HG02981 (cell line): ENCODE results near the gene PHACTR1.

ENCODE experiments used
- ATAC-seq: cut with Tn5 transposase; IDR thresholded peaks from one replicate; pipeline ENCODE4 v1.9.1; 2021; ENCODE audit warnings: mild to moderate bottlenecking, moderate library complexity; ENCODE audit not compliant: unreplicated experiment

The PHACTR1 gene

GRCh38 chr6:12844284-12845223 lies 128.0 kb downstream of the PHACTR1 start:
- ATAC-seq: no peak

GRCh38 chr6:12845224-12846004 lies 128.8 kb downstream of the PHACTR1 start:
- no peak for ATAC-seq

GRCh38 chr6:12848964-12849808 lies 132.6 kb downstream of the PHACTR1 start:
- ATAC-seq: no peak

GRCh38 chr6:12849809-12850198 lies 133.2 kb downstream of the PHACTR1 start:
- ATAC-seq: no peak

GRCh38 chr6:12851123-12851695 lies 134.6 kb downstream of the PHACTR1 start:
- ATAC-seq: no peak

- no peak for ATAC-seq
Observed at GRCh38 chr6:12861603-12862002, 145.0 kb downstream of the PHACTR1 start.

- ATAC-seq: no peak
Observed at GRCh38 chr6:12865117-12865516, 148.6 kb downstream of the PHACTR1 start.

- ATAC-seq: no peak
Observed at GRCh38 chr6:12865671-12866181, 149.2 kb downstream of the PHACTR1 start.

- no peak for ATAC-seq
Observed at GRCh38 chr6:12866422-12867029, 150.0 kb downstream of the PHACTR1 start.

- no peak for ATAC-seq
Observed at GRCh38 chr6:12869816-12870432, 153.4 kb downstream of the PHACTR1 start.

GRCh38 chr6:12873691-12874090 lies 157.1 kb downstream of the PHACTR1 start:
- no peak for ATAC-seq

GRCh38 chr6:12875051-12875450 lies 158.5 kb downstream of the PHACTR1 start:
- ATAC-seq: no peak

GRCh38 chr6:12878741-12879140 lies 162.2 kb downstream of the PHACTR1 start:
- no peak for ATAC-seq

- no peak for ATAC-seq
Observed at GRCh38 chr6:12882761-12883290, 166.3 kb downstream of the PHACTR1 start.

GRCh38 chr6:12884983-12885382 lies 168.4 kb downstream of the PHACTR1 start:
- ATAC-seq: no peak

GRCh38 chr6:12886961-12887775 lies 170.6 kb downstream of the PHACTR1 start:
- no peak for ATAC-seq

- ATAC-seq: no peak
Observed at GRCh38 chr6:12890171-12890790, 173.7 kb downstream of the PHACTR1 start.

- ATAC-seq: no peak
Observed at GRCh38 chr6:12891595-12891994, 175.0 kb downstream of the PHACTR1 start.
